ENCODE measurements around the gene TTF2.

Gene TTF2

DNA sequence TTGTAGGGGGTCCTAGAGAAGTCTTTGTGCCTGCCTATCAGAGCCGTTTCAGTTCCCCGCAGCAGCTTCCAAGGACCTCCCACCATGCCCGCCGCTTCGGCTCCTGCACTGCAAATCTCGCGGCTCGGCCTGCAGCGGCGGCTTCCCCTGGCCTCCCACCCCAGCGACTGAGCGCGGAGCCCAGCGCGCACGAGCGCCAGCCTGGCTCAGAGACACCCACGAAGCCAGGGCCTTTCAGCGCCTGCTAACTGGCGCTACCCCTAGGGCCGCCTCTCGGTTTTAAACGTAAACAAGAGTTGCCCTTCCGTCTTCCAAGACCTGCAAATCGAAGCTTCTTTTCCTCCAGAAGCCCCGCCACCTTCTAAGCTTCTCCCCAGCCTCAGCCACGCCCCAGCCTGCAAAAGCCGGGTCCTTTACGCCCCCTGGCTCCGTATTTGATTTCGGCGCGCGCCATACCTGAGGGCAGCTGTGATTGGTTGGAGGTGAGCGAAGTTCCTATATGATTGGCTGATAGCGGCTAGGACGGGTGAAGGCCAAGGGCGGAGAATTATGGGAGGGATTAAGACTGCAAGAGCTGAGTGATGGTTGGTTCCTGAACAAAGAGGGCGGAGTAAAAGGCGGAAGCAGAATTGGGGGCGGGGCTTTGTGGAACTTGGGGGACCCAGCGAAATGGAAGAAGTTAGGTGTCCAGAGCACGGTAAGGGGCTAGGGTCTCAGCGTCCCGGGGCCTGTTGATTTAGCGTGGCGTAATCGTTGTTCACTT lies at the start of gene TTF2:
Gene TTF2, plus strand, starts transcription at position 649 of the 763 bp plus-strand sequence. Its CDS starts 21 bp downstream, at position 670.
- TF ChIP-seq, protein P1, sequence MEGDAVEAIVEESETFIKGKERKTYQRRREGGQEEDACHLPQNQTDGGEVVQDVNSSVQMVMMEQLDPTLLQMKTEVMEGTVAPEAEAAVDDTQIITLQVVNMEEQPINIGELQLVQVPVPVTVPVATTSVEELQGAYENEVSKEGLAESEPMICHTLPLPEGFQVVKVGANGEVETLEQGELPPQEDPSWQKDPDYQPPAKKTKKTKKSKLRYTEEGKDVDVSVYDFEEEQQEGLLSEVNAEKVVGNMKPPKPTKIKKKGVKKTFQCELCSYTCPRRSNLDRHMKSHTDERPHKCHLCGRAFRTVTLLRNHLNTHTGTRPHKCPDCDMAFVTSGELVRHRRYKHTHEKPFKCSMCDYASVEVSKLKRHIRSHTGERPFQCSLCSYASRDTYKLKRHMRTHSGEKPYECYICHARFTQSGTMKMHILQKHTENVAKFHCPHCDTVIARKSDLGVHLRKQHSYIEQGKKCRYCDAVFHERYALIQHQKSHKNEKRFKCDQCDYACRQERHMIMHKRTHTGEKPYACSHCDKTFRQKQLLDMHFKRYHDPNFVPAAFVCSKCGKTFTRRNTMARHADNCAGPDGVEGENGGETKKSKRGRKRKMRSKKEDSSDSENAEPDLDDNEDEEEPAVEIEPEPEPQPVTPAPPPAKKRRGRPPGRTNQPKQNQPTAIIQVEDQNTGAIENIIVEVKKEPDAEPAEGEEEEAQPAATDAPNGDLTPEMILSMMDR (IDR thresholded peaks at IDR 0.05; ENCODE audit: insufficient read depth, low read depth, low read length, missing control alignments) = peak; percentile 25
- H3K4me3 ChIP-seq (ENCODE audit: low read length) = peak within 1 kb of the TSS; percentile 84
- peak; percentile 99 for DNase-seq (ENCODE audit: low read depth)

DNA sequence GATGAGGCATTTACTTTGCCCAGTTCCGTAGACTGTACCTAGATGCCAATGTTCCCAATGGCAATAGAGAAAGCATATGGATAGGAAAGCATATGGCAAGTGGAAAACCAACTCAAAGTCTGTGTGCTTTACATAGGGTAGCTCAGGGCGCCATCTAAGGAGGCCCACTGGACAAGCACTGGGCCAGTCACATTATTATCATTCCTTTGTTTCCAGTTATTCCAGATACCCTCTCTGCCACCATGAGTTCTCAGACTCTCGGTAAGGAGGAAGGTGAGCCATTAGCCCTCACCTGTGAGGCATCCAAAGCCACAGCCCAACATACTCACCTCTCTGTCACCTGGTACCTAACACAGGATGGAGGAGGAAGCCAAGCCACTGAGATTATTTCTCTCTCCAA lies 48.8 kb upstream of the TTF2 start:
- H3K4me3 ChIP-seq (ENCODE audit: low read length) = no peak overlapping the region
- DNase-seq (ENCODE audit: low read depth) = no peak
- TF ChIP-seq, protein P1 (IDR thresholded peaks at IDR 0.05; ENCODE audit: insufficient read depth, low read depth, low read length, missing control alignments) = no peak

DNA sequence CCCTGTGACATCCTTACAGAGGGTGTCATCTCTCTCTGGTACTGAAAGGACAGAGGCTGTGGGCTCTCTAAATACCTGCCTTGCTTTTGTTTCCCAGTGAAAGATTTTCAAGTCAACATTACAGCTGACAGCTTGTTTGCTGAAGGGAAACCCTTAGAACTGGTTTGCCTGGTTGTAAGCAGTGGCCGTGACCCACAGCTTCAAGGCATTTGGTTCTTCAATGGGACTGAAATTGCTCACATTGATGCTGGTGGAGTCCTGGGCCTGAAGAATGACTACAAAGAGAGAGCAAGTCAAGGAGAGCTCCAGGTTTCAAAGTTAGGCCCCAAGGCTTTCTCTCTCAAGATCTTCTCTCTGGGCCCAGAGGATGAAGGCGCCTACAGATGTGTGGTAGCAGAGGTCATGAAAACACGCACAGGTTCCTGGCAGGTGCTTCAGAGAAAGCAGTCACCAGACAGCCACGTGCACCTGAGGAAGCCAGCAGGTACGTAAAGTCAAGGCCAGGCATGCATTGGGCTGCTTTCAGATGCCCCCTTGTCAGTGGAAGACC lies 46.7 kb upstream of the TTF2 start:
- no peak overlapping the region for H3K4me3 ChIP-seq (ENCODE audit: low read length)
- TF ChIP-seq, protein P1 (IDR thresholded peaks at IDR 0.05; ENCODE audit: insufficient read depth, low read depth, low read length, missing control alignments) = no peak
- DNase-seq (ENCODE audit: low read depth) = peak; percentile 84

DNA sequence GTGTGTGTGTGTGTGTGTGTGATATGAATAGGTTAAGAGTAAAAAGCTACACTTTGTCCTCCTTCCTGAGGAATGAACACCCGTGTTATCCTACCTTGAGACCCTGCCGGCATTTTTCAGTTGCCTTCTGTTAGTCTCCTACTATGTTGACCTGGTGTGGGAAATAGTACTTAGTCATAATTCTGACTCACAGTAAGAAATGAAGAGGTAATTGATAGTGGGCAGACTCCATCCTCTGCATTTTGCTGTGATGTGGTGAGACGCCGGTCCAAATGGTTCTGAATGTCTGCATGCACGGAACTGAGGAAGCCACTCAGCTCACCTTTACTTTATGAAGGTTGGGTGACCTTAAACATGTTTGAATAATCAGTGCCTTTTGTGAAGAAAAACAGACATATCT lies 45.9 kb upstream of the TTF2 start:
- H3K4me3 ChIP-seq (ENCODE audit: low read length) = no peak overlapping the region
- peak; percentile 48 for DNase-seq (ENCODE audit: low read depth)
- TF ChIP-seq, protein P1 (IDR thresholded peaks at IDR 0.05; ENCODE audit: insufficient read depth, low read depth, low read length, missing control alignments) = no peak

DNA sequence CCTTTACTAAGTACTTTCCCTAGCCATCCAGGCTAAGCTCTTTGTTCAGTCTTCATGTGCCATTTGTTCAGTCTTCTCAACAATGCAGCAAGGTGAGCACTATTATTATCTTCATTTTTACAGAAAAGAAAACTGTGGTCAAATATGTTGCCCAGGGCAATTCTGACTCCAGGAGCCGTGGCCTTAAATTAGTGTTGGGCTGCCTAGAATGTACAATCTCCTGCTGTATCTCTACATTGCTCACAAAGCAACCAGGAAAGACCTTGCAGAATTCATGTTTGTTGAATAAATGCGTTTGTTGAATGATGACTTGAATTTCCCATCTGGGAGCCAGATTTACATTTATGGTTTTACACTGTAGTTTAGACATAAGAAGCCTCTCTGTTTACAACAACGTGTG lies 44.4 kb upstream of the TTF2 start:
- no peak for DNase-seq (ENCODE audit: low read depth)
- TF ChIP-seq, protein P1 (IDR thresholded peaks at IDR 0.05; ENCODE audit: insufficient read depth, low read depth, low read length, missing control alignments) = no peak
- H3K4me3 ChIP-seq (ENCODE audit: low read length) = no peak overlapping the region

DNA sequence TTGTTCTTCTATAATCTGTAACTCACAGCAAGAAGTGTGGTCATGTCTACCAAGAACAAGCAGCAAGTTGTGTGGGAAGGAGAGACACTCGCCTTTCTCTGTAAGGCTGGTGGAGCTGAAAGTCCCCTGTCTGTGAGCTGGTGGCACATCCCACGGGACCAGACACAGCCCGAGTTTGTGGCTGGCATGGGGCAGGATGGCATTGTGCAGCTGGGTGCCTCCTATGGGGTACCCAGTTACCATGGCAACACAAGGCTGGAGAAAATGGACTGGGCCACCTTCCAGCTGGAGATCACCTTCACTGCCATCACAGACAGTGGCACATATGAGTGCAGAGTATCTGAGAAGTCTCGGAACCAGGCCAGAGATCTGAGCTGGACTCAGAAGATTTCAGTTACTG lies 43.1 kb upstream of the TTF2 start:
- TF ChIP-seq, protein P1 (IDR thresholded peaks at IDR 0.05; ENCODE audit: insufficient read depth, low read depth, low read length, missing control alignments) = no peak
- DNase-seq (ENCODE audit: low read depth) = no peak
- H3K4me3 ChIP-seq (ENCODE audit: low read length) = no peak overlapping the region

All from epithelial cell of esophagus (primary cell).